HAP-1 (cell line): ENCODE results near the gene ZNF493.

Source experiments
- DNase-seq, 2 experiments: peaks; one replicate each; pipeline ENCODE4 v3.0.0-alpha.2; 2016 to 2020; ENCODE audit warnings: low spot score in 2 of 2
- H3K27me3 ChIP-seq: fragments of 250-450 bp; sonication (Bioruptor Pico); 2 replicates; pipeline ENCODE4 v1.5.1; 2020; ENCODE audit warnings: low read depth, mild to moderate bottlenecking, moderate library complexity
- H3K36me3 ChIP-seq: fragments of 250-450 bp; sonication (Bioruptor Pico); replicated peaks from 2 replicates; pipeline ENCODE4 v1.5.1; 2020; ENCODE audit warnings: mild to moderate bottlenecking
- H3K4me1 ChIP-seq: fragments of 250-450 bp; sonication (Bioruptor Pico); 2 replicates; pipeline ENCODE4 v1.5.1; 2020; ENCODE audit warnings: mild to moderate bottlenecking
- H3K4me3 ChIP-seq: fragments of 250-450 bp; sonication (Bioruptor Pico); 2 replicates; pipeline ENCODE4 v1.5.1; 2020; ENCODE audit warnings: mild to moderate bottlenecking, moderate library complexity
- H3K9me3 ChIP-seq: fragments of 250-450 bp; sonication (Bioruptor Pico); 2 replicates; pipeline ENCODE4 v1.5.1; 2020; ENCODE audit warnings: mild to moderate bottlenecking, moderate library complexity
- in situ Hi-C: fragments of 300-500 bp; cut with MboI; formaldehyde crosslinking; loops from 3 replicates; pipeline ENCODE4 v1.14.3; 2020; ENCODE audit warnings: low sequenced_read_pairs, inconsistent platforms, mixed read lengths

Gene ZNF493

DNA sequence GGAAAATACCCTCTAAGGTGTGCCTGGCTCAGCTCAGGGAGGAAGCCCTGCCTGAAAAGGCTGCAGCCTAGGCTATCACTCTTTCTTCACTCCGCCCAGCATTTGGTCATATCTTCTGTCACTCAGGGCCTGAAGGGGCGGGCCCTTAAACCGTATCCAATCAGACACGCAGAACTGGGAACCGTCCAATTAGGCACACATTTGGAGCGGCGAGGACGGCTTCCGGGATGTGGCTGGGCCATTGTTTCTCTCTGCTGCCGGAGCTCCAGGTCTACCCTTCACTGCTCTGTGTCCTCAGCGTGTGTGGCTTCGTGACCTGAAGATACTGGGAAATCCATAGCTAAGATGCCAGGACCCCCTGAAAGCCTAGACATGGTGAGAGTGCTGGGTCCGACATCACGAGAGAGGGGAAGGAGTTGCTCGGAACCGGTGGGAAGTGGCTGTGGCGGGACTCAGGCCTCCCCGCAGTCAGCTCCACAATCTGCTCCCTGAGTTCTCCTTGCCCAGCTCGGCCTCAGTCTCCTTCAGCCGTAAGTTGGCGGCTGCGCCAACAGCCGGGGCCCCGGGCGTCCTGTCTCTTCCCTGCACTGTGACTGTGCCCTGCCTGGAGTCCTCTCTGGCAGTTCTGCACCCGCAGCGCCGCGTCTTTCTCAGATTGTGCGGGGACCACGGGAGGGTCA lies at the start of gene ZNF493:
Gene ZNF493, plus strand, starts transcription at position 241 of the 680 bp plus-strand sequence. Its CDS starts 105 bp downstream, at position 346.
- peak; percentile 91 to 93 for DNase-seq
- no peaks in the 10 kb centered on the region for H3K27me3 ChIP-seq
- H3K36me3 ChIP-seq, result peaks cover 8% of the 10 kb centered on the region; the same call in 1 of the 2 replicates
- H3K4me1 ChIP-seq, result peaks cover 2% of the 10 kb centered on the region; the same call in 1 of the 2 replicates
- H3K9me3 ChIP-seq, result peaks cover 3% of the 10 kb centered on the region; the same call in 1 of the 2 replicates
- in situ Hi-C loops, result no loop called here
- peak within 1 kb of the TSS; percentile 64 for H3K4me3 ChIP-seq

DNA sequence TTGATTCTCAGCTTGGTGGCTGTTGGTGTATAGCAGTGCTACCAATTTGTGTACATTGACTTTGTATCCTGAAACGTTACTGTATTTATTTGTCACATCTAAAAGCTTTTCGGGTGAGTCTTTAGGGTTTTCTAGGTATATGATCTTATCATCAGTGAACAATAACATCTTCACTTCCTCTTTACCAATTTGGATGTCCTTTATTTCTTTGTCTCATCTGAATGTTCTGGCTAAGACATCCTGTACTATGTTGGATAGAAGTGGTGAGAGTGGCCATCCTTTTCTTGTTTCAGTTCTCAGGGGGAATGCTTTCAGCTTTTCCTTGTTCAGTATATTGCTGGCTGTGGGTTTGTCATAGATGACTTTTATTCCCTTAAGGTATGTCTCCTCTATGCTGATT lies 44.1 kb upstream of the ZNF493 start:
- no peak overlapping the region for H3K4me3 ChIP-seq
- no peaks in the 10 kb centered on the region for H3K27me3 ChIP-seq
- no peaks in the 10 kb centered on the region for H3K36me3 ChIP-seq
- in situ Hi-C loops, result no loop called here
- H3K9me3 ChIP-seq, result no peaks in the 10 kb centered on the region
- no peak for DNase-seq
- H3K4me1 ChIP-seq, result no peaks in the 10 kb centered on the region

DNA sequence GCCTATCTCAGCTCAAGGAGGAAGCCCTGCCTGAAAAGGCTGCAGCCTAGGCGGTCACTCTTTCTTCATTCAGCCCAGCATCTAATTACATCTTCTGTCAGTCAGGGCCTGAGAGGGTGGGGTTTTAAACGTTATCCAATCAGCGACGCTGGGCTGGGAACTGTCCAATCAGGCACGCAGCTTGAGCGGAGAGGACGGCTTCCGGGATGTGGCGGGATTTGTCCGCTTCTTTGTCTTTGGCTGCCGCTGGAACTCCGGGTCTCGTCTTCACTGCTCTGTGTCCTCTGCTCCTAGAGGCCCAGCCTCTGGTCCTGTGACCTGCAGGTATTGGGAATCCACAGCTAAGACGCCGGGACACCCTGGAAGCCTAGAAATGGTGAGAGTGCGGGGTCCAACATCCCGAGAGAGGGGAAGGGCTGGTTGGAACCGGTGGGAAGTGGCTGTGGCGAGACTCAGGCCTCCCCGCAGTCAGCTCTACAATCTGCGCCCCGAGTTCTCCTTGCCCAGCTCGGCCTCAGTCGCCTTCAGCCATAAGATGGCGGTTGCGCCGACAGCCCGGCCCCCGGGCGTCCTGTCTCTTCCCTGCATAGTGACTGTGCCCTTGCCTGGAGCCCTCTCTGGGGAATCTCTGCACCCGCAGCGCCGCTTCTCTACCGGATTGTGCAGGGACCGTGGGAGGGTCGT lies 38.0 kb upstream of the ZNF493 start, which contains the start of gene ZNF738:
Gene ZNF738, plus strand, starts transcription at position 233 of the 684 bp plus-strand sequence. Its CDS starts 141 bp downstream, at position 374.
- Histone ChIP-seq H3K9me3 (no peaks in the 10 kb centered on the region), H3K4me1 (no peaks in the 10 kb centered on the region), H3K36me3 (peaks cover 31% of the 10 kb centered on the region), H3K4me3 (peak within 1 kb of the TSS; percentile 86), H3K27me3 (no peaks in the 10 kb centered on the region)
- peak; percentile 88 to 94 for DNase-seq
- in situ Hi-C loops, result no loop called here

DNA sequence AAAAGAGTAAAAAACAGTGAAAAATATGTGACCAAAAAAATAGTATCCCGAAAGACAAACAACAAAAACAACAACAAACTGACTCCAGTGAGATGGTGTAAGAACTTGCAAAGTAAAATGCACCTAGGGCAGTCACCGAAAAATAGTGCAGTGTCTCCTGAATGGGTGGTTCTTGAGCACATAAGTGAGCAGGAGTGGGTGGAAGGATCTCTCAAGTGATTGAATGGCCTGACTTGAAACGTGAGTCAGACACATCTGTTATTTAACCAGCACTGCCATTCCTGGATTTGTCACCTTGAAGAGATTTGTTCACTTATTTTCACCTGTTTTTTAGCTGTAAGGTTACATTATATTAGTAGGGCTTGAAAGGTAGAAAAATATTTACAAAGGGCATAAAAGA lies 34.6 kb upstream of the ZNF493 start:
- H3K4me1 ChIP-seq, result no peaks in the 10 kb centered on the region
- no peak for DNase-seq
- H3K27me3 ChIP-seq, result no peaks in the 10 kb centered on the region
- in situ Hi-C loops, result no loop called here
- no peak overlapping the region for H3K4me3 ChIP-seq
- H3K9me3 ChIP-seq, result no peaks in the 10 kb centered on the region
- H3K36me3 ChIP-seq, result peaks cover 46% of the 10 kb centered on the region

DNA sequence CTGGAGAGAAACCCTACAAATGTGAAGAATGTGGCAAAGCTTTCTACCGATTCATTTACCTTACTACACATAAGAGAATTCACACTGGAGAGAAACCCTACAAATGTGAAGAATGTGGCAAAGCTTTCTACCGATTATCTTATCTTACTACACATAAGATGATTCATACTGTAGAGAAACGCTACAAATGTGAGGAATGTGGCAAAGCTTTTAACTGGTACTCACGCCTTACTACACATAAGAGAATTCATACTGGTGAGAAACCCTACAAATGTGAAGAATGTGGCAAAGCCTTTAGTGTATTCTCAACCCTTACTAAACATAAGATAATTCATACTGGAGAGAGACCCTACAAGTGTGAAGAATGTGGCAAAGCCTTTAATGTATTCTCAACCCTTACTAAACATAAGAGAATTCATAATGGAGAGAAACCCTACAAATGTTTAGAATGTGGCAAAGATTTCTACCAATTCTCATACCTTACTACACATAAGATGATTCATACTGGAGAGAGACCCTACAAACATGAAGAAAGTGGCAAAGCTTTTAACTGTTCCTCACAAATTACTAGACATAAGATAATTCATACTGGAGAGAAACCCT lies 12.9 kb upstream of the ZNF493 start:
- no peaks in the 10 kb centered on the region for H3K4me1 ChIP-seq
- H3K4me3 ChIP-seq, result no peak overlapping the region
- no peaks in the 10 kb centered on the region for H3K27me3 ChIP-seq
- DNase-seq, result no peak
- in situ Hi-C loops, result no loop called here
- peaks cover 6% of the 10 kb centered on the region for H3K36me3 ChIP-seq
- H3K9me3 ChIP-seq, result no peaks in the 10 kb centered on the region

DNA sequence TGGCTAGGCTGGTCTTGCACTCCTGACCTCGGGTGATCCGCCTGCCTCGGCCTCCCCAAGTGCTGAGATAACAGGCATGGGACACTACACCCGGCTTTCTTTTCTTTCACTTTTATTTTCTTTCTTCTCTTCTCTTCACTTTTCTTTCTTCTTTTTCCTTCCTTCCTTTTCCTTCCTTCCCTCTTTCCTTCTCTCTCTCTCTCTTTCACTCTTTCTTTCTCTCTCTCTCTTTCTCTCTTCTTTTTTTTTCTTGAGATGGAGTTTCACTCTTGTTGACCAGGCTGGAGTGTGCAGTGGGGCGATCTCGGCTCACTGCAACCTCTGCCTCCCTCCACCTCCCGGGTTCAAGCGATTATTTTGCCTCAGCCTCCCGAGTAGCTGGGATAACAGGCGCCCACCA lies 812 bp upstream of the ZNF493 start:
- DNase-seq, result no peak
- in situ Hi-C loops, result no loop called here
- Histone ChIP-seq H3K4me3 (no peak overlapping the region), H3K27me3 (no peaks in the 10 kb centered on the region), H3K36me3 (peaks cover 8% of the 10 kb centered on the region; the same call in 1 of the 2 replicates), H3K4me1 (peaks cover 2% of the 10 kb centered on the region; the same call in 1 of the 2 replicates), H3K9me3 (peaks cover 3% of the 10 kb centered on the region; the same call in 1 of the 2 replicates)

DNA sequence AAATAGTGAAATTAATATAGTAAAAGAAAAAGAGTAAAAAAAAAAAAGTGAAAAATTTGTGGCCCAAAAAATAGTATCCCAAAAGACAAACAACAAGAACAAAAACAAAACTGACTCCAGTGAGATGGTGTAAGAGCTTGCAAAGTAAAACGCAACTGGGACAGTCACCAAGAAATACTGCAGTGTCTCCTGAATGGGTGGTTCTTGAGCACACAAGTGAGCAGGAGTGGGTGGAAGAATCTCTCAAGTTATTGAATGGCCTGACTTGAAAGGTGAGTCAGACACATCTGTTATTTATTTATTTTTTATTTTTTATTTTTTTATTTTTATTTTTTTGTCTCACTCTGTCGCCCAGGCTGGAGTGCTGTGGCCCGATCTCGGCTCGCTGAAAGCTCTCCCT lies 1.9 kb downstream of the ZNF493 start:
- H3K4me1 ChIP-seq, result peaks cover 2% of the 10 kb centered on the region; the same call in 1 of the 2 replicates
- H3K4me3 ChIP-seq, result no peak overlapping the region
- H3K27me3 ChIP-seq, result no peaks in the 10 kb centered on the region
- H3K9me3 ChIP-seq, result peaks cover 3% of the 10 kb centered on the region; the same call in 1 of the 2 replicates
- no peak for DNase-seq
- peaks cover 8% of the 10 kb centered on the region; the same call in 1 of the 2 replicates for H3K36me3 ChIP-seq
- in situ Hi-C loops, result no loop called here

DNA sequence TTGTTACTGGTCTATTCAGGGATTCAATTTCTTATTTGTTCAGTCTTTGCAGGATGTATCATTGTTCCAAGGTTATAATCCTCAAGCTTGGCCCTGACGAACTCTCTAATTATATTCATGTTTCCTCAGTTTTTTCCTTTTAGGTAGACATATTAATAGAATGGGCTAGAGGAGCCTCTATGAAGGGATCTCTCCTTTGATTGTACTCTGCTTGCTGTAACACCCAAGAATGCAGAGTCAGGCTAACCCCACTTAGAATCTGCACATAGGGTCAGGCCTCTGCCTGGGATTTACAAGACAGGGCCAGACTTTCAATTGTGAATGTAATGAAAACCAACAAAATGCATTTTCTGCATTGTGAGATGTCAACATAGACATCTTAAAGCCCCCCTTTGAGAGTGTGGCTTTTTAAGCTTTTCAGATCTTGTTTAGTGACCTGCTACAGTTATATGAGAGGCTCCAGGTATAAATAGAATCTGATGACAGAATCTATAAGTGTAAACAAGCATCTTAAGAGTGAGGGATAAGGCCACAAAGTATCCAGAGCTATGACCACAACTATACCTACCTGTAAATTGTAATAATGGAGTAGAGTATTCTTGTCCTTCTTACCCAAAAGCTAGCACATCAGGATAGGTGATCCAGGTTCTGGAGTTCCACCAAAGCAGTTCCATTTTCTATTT lies 5.5 kb downstream of the ZNF493 start:
- in situ Hi-C loops, result no loop called here
- Histone ChIP-seq H3K36me3 (peaks cover 8% of the 10 kb centered on the region; the same call in 1 of the 2 replicates), H3K9me3 (no peaks in the 10 kb centered on the region; the same call in 1 of the 2 replicates), H3K4me1 (peaks cover 2% of the 10 kb centered on the region; the same call in 1 of the 2 replicates), H3K4me3 (no peak overlapping the region), H3K27me3 (no peaks in the 10 kb centered on the region)
- DNase-seq, result no peak

DNA sequence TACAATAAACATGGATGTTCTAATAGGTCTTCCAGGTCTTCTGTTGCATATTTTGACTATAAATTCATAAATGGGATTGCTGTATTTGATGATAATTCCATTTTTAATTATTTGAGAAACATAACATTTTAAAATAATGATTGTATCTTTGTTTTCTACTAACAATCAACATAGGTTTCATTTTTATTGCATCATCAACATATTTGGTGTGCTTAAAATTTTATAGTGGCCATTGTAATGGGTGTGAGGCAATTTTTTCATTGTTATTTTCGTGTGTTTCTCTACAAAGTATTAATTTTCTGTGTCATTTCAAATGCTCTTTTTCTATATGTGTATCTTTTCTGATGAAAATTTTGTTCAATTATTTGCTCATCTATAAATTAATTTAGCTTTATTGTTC lies 13.2 kb downstream of the ZNF493 start:
- Histone ChIP-seq H3K36me3 (no peaks in the 10 kb centered on the region; the same call in 1 of the 2 replicates), H3K9me3 (no peaks in the 10 kb centered on the region), H3K4me1 (no peaks in the 10 kb centered on the region), H3K4me3 (no peak overlapping the region), H3K27me3 (no peaks in the 10 kb centered on the region)
- in situ Hi-C loops, result no loop called here
- DNase-seq, result no peak

DNA sequence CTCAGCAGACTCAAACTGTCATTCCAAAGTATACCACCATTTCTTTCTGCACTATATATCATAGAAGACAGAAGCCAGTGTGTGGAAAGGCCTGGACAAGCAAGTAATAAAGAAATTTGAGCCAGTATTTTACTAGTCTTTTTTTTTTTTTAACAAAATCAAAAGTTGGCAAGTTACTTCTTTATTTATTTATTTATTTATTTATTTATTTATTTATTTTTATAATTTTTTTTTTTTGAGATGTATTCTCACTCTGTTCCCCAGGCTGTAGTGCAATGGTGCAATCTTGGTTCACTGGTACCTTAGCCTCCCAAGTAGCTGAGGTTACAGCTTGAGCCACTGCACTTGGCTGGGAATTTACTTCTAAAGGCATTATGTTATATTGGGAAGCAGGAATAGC lies 25.3 kb downstream of the ZNF493 start:
- Histone ChIP-seq H3K4me1 (no peaks in the 10 kb centered on the region), H3K36me3 (no peaks in the 10 kb centered on the region), H3K9me3 (no peaks in the 10 kb centered on the region; the same call in 1 of the 2 replicates), H3K4me3 (no peak overlapping the region), H3K27me3 (no peaks in the 10 kb centered on the region)
- DNase-seq, result no peak
- in situ Hi-C loops, result no loop called here

DNA sequence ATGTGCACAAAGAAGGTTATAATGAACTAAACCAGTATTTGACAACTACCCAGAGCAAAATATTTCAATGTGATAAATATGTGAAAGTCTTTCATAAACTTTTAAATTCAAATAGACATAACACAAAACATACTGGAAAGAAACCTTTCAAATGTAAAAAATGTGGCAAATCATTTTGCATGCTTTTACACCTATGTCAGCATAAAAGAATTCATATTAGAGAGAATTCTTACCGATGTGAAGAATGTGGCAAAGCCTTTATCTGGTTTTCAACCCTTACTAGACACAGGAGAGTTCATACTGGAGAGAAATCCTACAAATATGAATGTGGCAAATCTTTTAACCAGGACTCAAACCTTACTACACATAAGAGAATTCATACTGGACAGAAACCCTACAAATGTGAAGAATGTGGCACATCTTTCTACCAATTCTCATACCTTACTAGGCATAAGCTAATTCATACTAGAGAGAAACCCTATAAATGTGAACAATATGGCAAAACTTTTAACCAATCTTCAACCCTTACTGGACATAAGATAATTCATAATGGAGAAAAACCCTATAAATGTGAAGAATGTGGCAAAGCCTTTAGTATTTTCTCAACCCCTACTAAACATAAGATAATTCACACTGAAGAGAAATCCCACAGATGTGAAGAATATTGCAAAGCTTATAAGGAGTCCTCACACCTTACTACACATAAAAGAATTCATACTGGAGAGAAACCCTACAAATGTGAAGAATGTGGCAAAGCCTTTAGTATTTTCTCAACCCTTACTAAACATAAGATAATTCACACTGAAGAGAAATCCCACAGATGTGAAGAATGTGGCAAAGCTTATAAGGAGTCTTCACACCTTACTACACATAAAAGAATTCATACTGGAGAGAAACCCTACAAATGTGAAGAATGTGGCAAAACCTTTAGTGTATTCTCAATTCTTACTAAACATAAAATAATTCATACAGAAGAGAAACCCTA lies 26.4 kb downstream of the ZNF493 start:
- in situ Hi-C loops, result no loop called here
- H3K27me3 ChIP-seq, result no peaks in the 10 kb centered on the region
- H3K36me3 ChIP-seq, result no peaks in the 10 kb centered on the region
- H3K4me1 ChIP-seq, result no peaks in the 10 kb centered on the region
- DNase-seq, result no peak
- no peak overlapping the region for H3K4me3 ChIP-seq
- H3K9me3 ChIP-seq, result no peaks in the 10 kb centered on the region; the same call in 1 of the 2 replicates

DNA sequence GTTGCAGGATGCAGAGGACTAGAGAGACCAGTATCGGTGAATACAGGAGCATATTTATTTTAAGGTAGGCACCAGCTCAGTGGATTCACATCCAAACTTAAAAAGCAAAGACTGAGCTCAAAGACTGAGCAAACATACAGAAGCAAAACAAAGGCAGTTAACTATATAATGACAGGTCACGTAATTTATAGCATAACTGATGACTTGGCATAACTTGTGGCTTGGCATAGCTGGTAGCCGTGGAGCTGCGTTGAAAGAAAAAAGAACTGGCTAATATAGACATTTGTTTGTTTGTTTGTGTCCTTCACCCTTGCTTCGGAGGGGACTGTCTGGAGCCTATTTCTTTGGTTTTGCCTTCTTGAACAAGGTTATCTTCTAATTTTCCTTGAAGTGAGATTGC lies 33.7 kb downstream of the ZNF493 start:
- Histone ChIP-seq H3K27me3 (no peaks in the 10 kb centered on the region), H3K9me3 (no peaks in the 10 kb centered on the region; the same call in 1 of the 2 replicates), H3K4me1 (no peaks in the 10 kb centered on the region), H3K4me3 (no peak overlapping the region), H3K36me3 (no peaks in the 10 kb centered on the region)
- no peak for DNase-seq
- in situ Hi-C loops, result no loop called here
